Natural killer cell treated with Interleukin-12 subunit alpha and Interleukin-12 subunit beta and Interleukin-15 and Interleukin-18, amount 100 ng/mL, for 72 hours (primary cell): ENCODE results near the gene EHD4. TPM values are rescaled to one million over a fixed set of nuclear protein-coding genes. Genes with fewer than 3 reads are reported as not detected.

Source experiments
- ATAC-seq, 2 donors: fragments of 150-1000 bp; cut with Tn5 transposase in 1 of 2; sonication (Bioruptor Pico), chemical (Tn5 transposase) in 1 of 2; 2 replicates each; pipeline ENCODE4 v1.10.0; 2021
- DNase-seq: peaks from one replicate; pipeline ENCODE4 v3.0.0; 2022; ENCODE audit warnings: low spot score
- H3K27ac Mint-ChIP-seq, 2 donors: 1 replicate in 1 of 2; 2 replicates in 1 of 2; pipeline ENCODE4 v1.8.0; 2022; ENCODE audit warnings: mixed read lengths in 2 of 2, mild to moderate bottlenecking in 1 of 2, moderate library complexity in 1 of 2
- H3K27me3 Mint-ChIP-seq, 2 donors: 1 replicate in 1 of 2; 2 replicates in 1 of 2; pipeline ENCODE4 v1.8.0; 2022; ENCODE audit warnings: mixed read lengths in 2 of 2
- H3K36me3 Mint-ChIP-seq: one replicate; pipeline ENCODE4 v1.8.0; 2022; ENCODE audit warnings: mixed read lengths
- H3K4me1 Mint-ChIP-seq, 2 donors: 1 replicate in 1 of 2; 2 replicates in 1 of 2; pipeline ENCODE4 v1.8.0; 2022; ENCODE audit warnings: low read depth in 2 of 2, mixed read lengths in 2 of 2, mild to moderate bottlenecking in 1 of 2
- H3K4me3 Mint-ChIP-seq: one replicate; pipeline ENCODE4 v1.8.0; 2022; ENCODE audit warnings: mixed read lengths
- H3K9me3 Mint-ChIP-seq: 2 replicates; pipeline ENCODE4 v1.8.0; 2022; ENCODE audit warnings: mixed read lengths
- total RNA-seq, 2 donors: library from RNA; stranded (reverse); gene quantifications; one replicate each; pipeline ENCODE4 v1.2.3, GENCODE V29; 2022

The EHD4 gene
- total RNA-seq, 2 donors from 2014 or later: 19.9 to 24.5 TPM

DNA sequence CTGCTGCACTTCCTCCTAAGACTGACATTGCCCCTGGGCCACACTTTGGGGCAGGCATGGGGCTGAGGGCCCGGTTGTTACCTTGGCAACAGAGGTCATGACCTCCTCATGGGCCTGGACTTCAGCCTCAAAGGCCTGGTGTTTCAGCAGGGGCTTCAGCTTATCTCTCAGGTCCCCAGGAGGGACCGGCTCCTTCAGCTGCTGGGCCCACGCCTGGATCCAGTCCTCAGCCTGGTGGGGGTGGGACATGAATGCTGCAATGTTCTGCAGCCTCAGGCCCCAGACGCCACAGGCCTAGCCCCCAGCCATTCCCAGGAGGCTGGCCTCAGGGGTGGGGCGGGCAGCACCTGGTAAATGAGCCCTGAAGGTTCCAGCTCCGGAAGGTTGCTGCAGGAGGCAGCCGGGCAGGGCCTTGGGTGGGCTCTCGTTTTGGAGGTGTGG is 106.1 kb downstream of the EHD4 start:
- Mint-ChIP-seq H3K9me3 (no peaks in the 10 kb centered on the region), H3K27ac (no peak overlapping the region), H3K27me3 (no peaks in the 10 kb centered on the region), H3K4me3 (no peak overlapping the region), H3K4me1 (peaks cover 3 to 5% of the 10 kb centered on the region in 2 donors), H3K36me3 (no peaks in the 10 kb centered on the region)
- no peak for ATAC-seq
- DNase-seq: no peak

DNA sequence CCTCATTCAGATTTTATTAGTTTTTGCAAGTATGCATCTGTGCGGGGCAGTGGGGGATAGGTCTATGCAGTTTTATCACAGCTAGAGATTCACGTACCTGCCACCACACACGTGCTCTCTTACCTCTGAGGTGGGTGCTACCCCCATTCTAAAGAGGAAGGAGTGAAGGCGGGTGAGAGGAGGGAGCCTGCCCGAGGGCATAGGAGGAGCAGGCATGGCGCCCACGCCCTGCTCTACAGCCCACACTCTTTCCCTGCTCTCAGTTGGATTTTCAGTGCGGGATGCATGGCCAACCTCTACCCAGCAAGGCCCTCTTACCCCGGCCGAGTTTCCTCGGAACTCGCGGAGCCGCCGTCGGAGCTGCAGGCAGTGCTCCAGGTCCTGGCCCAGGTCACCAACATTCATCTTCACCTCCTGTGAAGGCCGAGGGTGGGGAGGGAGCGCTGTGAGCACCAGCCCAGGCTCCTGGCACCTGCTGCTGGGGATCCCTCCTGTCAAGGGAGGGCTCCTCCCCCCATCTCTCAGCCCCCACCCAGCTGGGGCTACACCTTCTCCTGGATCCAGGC is 106.8 kb downstream of the EHD4 start:
- Mint-ChIP-seq H3K36me3 (no peaks in the 10 kb centered on the region), H3K4me1 (peaks cover 3% of the 10 kb centered on the region in 2 donors), H3K4me3 (no peak overlapping the region), H3K9me3 (no peaks in the 10 kb centered on the region), H3K27me3 (no peaks in the 10 kb centered on the region), H3K27ac (no peak overlapping the region)
- ATAC-seq: no peak
- DNase-seq: no peak

DNA sequence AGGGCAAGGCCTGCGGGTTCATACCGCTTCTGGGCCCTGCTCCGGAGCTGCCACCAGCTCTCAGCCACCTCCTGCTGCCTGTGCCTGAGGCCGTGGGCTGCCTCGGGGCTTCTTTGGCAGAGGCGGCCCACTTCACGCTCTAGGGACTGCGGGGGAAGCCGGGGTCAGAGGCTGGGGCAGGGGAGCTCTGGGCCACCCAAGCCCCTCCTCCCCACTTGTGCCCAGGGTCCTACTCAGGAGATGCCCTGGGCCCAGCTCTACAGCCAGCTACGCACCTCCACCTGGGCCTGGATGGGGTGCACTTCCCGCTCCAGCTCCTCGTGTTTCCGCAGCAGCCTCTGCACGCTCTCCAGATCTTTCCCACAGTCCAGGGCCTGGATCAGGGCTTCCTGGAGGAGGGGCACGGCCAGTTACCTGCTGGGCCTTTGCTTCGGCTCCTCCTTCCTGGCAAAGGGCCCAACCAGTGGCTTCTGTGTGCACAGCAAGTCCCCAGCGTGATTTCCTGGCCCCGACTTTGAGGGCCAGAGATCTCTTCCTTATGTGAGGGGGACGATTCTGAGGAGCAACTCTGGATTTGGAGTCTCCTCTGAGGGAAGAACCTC is 109.7 kb downstream of the EHD4 start:
- no peak for DNase-seq
- no peaks in the 10 kb centered on the region for H3K36me3 Mint-ChIP-seq
- no peaks in the 10 kb centered on the region for H3K9me3 Mint-ChIP-seq
- H3K4me3 Mint-ChIP-seq: no peak overlapping the region
- H3K27ac Mint-ChIP-seq: no peak overlapping the region
- H3K27me3 Mint-ChIP-seq: no peaks in the 10 kb centered on the region
- no peak for ATAC-seq
- H3K4me1 Mint-ChIP-seq: peaks cover 0 to 3% of the 10 kb centered on the region in 2 donors

DNA sequence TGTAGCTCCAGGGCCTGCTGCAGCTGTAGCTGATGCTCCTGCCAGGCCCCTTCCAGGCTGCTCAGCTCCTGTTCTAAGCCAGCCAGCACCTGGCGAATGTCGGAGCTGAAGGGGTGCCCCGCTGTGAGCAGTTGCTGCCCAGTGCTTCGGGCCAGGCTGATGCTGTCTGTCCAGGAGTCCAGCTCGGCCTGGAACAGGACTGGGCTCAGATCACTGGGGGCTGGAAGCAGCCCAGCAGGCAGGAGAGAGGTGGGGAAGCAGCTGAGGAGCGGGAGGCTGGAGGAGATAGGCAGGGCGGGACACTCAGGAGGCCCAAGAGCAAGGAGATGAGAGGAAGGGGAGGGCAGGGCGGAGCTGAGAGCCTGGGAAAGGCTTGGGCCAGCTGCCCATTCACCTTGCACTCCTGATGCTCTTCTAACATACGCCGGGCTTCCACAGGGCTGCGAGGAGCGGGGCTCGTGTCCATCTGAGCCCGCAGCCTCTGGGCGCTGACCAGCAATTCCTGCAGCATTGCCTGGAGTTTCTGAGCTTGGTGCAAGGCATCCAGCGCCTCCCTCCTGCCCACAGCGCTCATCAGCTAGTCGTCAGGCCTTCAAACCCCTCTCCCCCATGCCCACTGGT is 110.5 kb downstream of the EHD4 start:
- peaks cover 0 to 3% of the 10 kb centered on the region in 2 donors for H3K4me1 Mint-ChIP-seq
- H3K27me3 Mint-ChIP-seq: no peaks in the 10 kb centered on the region

DNA sequence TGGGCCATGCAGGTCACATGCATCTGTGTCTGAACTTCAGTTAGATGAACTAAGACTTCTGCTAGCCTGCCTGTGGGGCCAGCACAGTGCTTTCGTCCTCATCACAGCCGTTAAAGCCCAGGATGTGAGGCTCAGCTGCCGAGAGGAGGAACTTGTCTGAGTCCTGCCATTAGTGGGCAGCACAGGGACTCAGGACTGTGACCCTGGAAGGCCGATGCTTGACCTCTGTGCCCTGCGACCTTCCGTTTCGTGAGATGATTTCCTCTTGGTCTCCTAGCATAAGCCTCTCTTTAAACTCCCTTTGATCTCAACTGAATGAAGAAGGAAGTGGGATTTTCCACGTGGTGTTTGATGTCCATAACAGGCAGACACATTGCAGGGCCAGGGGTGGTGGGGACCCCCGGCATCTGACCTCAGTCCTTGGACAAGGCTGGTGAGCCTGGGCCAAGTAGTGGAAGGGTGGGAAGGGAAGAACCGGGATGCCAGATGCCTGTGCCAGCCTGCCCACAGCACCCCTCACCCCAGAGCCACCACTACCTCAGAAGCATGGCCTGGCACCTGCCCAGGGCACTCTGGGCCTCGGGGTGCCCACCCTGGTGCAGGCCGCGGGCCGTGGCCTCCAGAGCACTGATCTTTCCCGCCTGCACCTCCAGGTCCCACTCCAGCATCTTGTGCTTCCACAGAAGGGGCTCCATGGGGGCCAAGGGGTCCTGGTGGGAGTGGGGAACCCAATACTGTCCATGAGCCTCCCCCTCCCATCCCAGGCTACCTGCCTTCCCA is 112.1 kb downstream of the EHD4 start:
- H3K27ac Mint-ChIP-seq: no peak overlapping the region
- H3K9me3 Mint-ChIP-seq: no peaks in the 10 kb centered on the region
- H3K27me3 Mint-ChIP-seq: no peaks in the 10 kb centered on the region
- ATAC-seq: no peak
- H3K36me3 Mint-ChIP-seq: no peaks in the 10 kb centered on the region
- no peak for DNase-seq
- H3K4me1 Mint-ChIP-seq: peaks cover 0 to 3% of the 10 kb centered on the region in 2 donors
- no peak overlapping the region for H3K4me3 Mint-ChIP-seq

More for the DNA sequence above, 110.5 kb downstream of the EHD4 start:
- ATAC-seq: no peak
- Mint-ChIP-seq H3K36me3 (no peaks in the 10 kb centered on the region), H3K9me3 (no peaks in the 10 kb centered on the region), H3K4me3 (no peak overlapping the region), H3K27ac (no peak overlapping the region)
- DNase-seq: no peak

DNA sequence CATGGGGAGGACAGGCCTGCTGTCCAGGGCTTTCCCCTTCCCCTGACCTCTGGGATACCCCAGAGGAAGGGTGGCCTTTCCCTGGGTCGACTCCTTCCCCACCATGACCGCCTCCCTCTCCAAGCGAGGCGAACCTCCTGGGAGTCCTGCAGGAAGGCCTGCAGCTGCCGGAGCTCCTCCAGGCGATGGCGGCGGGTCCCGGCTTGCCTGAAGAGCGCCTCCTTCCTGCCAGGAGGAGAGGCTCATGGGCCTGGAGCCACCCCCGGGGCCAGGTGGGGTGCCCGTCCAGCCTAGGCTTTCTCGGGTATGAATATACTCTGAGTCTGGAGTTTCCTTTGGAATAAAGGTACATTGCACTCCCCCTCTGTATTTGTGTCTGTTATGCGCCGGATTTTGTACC is 113.6 kb downstream of the EHD4 start:
- Mint-ChIP-seq H3K27ac (no peak overlapping the region), H3K4me3 (no peak overlapping the region), H3K27me3 (no peaks in the 10 kb centered on the region), H3K9me3 (no peaks in the 10 kb centered on the region), H3K36me3 (no peaks in the 10 kb centered on the region), H3K4me1 (peaks cover 0 to 3% of the 10 kb centered on the region in 2 donors)
- ATAC-seq (no peak), DNase-seq (no peak)

DNA sequence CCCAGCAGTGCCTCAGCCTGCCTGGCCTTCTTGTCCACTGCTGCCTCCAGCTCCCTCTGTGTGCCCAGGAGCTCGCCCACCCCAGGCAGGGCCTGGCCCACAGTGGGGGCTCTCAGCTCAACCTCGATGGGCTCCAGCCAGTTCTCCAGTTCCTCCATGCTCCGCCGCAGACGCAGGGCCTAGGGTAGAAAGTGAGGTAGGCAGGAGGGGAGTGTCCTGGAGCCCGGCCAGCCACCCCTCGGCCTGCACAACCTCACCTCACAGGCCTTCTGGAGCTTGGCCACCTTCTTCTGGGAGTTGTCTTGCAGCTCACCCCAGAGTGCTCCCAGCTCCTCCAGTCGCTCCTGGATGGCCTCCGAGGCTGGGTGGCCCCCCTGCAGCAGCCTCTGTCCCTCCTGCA is 115.0 kb downstream of the EHD4 start:
- no peaks in the 10 kb centered on the region for H3K27me3 Mint-ChIP-seq
- ATAC-seq (no peak), DNase-seq (no peak)
- H3K9me3 Mint-ChIP-seq: no peaks in the 10 kb centered on the region
- no peaks in the 10 kb centered on the region for H3K36me3 Mint-ChIP-seq
- H3K27ac Mint-ChIP-seq: no peak overlapping the region
- no peaks in the 10 kb centered on the region for H3K4me1 Mint-ChIP-seq
- no peak overlapping the region for H3K4me3 Mint-ChIP-seq

DNA sequence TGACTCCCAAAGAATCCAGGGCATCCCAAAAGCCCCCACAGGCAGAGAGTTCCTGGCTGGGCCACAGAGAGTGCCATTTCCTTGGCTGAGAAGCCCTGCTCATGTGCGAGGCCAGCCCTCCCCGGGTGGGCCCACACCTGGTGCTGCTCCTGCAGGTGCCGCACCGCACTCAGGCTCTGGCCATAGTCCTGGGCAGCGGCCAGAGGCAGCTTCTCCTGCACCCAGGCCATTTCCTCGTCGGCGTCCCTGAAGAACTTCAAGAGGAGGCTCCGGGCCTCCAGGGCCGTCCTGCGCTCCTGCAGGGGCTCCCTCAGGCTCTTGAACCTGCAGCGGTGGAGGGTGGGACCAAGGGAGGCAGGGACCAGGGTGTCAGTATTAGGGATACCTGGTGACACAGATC is 115.6 kb downstream of the EHD4 start:
- DNase-seq: no peak
- Mint-ChIP-seq H3K9me3 (no peaks in the 10 kb centered on the region), H3K27me3 (no peaks in the 10 kb centered on the region), H3K4me3 (no peak overlapping the region), H3K36me3 (no peaks in the 10 kb centered on the region), H3K4me1 (no peaks in the 10 kb centered on the region), H3K27ac (no peak overlapping the region)
- ATAC-seq: no peak

DNA sequence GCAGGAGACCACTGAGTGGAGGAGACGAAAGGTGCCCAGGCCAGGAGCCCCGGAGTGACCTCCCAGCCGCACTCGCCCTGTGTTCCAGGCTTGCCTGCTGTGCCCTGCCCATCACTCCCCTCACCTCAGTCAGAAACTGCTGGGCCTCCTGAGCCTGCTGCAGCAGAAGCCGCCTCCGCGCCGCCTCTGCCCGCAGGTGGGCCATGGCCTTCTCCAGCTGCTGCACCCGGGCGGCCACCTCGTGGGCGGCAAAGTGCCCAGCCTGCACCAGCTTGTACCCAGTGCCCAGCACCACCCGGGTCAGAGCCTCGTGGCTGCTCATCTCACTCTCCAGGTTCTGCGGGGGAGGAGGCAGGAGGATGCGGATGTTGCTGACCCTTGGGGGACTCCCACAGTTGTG is 116.1 kb downstream of the EHD4 start:
- Mint-ChIP-seq H3K4me3 (no peak overlapping the region), H3K27me3 (no peaks in the 10 kb centered on the region), H3K4me1 (no peaks in the 10 kb centered on the region), H3K36me3 (no peaks in the 10 kb centered on the region), H3K27ac (no peak overlapping the region), H3K9me3 (no peaks in the 10 kb centered on the region)
- no peak for DNase-seq
- no peak for ATAC-seq

DNA sequence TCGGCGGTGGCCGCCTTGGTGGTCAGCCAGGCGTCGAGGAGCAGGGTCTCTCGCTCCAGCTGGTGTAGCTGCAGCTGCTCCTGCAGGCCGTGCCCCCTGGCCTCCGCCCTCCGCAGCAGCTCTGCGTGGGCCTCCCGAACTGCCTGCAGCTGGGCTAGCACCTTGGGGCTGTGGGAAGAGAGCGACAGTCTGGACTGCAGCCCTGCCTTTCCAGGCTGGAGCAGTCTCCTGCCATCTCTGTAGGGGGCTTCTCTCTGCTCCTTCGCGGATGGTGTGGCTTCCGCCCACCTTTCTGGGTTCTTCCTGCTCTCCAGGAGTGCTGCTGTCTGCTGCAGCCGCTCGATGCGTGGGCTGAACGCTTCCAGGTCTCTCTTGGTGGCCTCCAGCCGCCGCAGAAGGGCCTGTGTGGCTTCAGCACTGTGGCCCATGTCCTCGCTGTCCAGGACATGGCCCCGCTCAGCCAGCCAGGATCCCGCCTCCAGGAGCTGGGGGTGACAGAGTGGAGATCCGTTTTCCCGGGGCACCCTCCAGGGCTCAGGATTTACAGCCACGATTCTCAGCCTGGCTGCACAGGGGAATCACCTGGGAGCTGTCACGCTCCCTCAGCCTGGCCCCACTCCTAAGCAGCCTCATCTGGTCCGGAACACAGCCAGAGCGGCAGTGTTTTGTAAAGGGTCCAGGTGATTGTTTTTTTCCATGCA is 116.9 kb downstream of the EHD4 start:
- ATAC-seq (no peak), DNase-seq (no peak)
- Mint-ChIP-seq H3K4me1 (no peaks in the 10 kb centered on the region), H3K4me3 (no peak overlapping the region), H3K9me3 (no peaks in the 10 kb centered on the region), H3K36me3 (no peaks in the 10 kb centered on the region), H3K27ac (no peak overlapping the region), H3K27me3 (no peaks in the 10 kb centered on the region)

DNA sequence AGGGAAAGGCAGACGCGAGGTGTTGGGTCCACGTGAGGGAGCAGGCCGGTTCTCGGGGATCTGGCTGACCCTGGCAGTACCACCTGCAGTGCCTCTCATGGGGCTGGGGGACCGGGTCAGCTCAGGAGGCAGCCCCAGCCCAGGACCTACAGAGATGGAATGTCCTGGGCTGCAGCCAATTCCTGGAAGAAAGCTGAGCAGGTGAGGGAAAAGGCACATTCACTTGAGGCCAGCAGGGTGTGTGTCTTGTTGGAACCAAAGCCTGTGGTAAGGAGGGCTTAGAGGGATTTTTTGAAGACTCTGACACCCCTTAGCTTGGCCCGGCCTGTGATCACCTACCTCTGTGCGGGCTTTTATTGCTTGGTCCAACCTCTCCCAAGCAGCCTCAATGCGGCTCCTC is 117.9 kb downstream of the EHD4 start:
- H3K4me3 Mint-ChIP-seq: no peak overlapping the region
- H3K4me1 Mint-ChIP-seq: no peaks in the 10 kb centered on the region

DNA sequence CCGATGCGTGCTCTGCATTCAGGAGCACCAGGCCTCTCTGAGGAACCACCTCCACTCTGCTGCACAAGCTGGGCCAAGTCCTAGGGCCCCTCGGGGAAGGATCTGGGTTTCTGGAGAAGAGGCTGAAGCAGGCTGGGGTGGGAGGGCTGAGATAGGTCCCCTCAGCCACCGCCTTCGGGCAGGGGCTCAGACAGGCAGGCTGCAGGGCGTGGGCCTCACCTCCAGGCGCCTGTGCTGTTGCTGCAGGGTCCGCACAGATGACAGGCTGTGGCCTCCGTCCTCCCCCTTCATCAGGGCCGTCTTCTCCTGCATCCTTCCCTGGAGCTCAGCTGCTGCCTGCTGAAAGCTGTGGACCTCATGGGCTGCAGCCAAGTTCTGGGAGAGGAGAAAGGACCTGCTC is 118.5 kb downstream of the EHD4 start:
- no peaks in the 10 kb centered on the region for H3K9me3 Mint-ChIP-seq
- DNase-seq (no peak), ATAC-seq (no peak)
- no peaks in the 10 kb centered on the region for H3K36me3 Mint-ChIP-seq
- no peak overlapping the region for H3K27ac Mint-ChIP-seq
- H3K4me1 Mint-ChIP-seq: no peaks in the 10 kb centered on the region
- no peak overlapping the region for H3K4me3 Mint-ChIP-seq
- H3K27me3 Mint-ChIP-seq: no peaks in the 10 kb centered on the region

More for the DNA sequence above, 117.9 kb downstream of the EHD4 start:
- no peaks in the 10 kb centered on the region for H3K9me3 Mint-ChIP-seq
- ATAC-seq (no peak), DNase-seq (no peak)
- no peaks in the 10 kb centered on the region for H3K27me3 Mint-ChIP-seq
- H3K27ac Mint-ChIP-seq: no peak overlapping the region
- no peaks in the 10 kb centered on the region for H3K36me3 Mint-ChIP-seq

DNA sequence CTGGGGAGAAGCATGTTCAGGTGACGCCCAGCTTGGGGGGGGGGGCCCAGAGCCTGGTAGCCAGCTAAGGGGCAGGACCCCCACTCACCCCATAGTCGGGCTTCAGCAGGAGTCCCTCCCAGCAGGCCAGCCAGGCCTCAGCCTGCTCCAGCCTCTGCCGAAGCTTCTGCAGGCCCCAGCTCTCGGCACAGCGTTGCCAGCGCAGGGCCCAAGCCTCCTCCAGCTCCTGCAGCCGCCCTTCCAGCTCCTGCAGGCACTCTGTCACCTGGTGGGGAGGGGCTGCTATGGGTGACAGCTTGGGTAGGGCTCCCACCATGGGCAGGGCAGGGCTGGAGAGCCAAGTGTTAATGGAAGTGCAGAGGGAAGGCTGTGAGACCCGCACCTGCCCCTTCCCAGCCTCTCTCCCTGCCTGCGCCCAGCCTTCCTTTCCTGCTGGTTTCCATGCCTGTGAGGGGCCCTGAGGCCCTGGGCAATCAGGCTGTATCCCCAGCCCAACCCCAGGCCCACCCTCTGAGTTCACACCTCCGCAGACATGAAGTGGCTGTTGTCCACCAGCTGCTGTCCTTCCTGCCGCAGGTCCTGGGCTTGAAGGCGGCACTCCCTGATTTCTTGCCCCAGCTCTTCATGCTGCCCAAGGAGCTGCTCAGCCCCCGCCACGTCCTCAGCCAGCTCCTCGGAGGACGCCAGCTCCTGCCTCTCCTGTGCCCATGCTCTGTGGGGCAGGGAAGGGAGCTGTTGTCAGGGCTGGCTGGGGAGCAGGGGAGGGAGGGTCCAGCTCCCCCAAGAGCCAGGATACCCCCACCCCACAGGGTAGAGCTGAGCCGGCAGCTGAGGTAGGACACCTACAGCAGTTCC is 119.4 kb downstream of the EHD4 start:
- Mint-ChIP-seq H3K4me1 (no peaks in the 10 kb centered on the region), H3K4me3 (no peak overlapping the region), H3K27me3 (no peaks in the 10 kb centered on the region), H3K36me3 (peaks cover 4% of the 10 kb centered on the region), H3K9me3 (no peaks in the 10 kb centered on the region), H3K27ac (no peak overlapping the region)
- no peak for ATAC-seq
- DNase-seq: no peak
